BLaER1 treated with 17β-estradiol and CSF1 and Interleukin-3, amounts not matched to agents 10 nM and 100 nM (cell line): ENCODE measurements around the gene RERGL.
A peak's percentile ranks its signal among the peaks of the same experiment; 100 is the strongest.
"Not testable (repeated sequence)": the region's sequence is repeated elsewhere in the genome, so short reads cannot be mapped to it uniquely, and the experiment has no call there.

Experiments
- H3K27ac ChIP-seq, 11 experiments: shearing (Covaris generic); formaldehyde crosslinking; 2 replicates each; pipeline ENCODE4 v1.8.1; 2022
- H3K27me3 ChIP-seq, 11 experiments: shearing (Covaris generic); formaldehyde crosslinking; 2 replicates each; pipeline ENCODE4 v1.8.1; 2022
- H3K36me3 ChIP-seq, 11 experiments: shearing (Covaris generic); formaldehyde crosslinking; 2 replicates each; pipeline ENCODE4 v1.8.1; 2022
- H3K4me1 ChIP-seq, 10 experiments: shearing (Covaris generic); formaldehyde crosslinking; 2 replicates each; pipeline ENCODE4 v1.8.1; 2022
- H3K4me2 ChIP-seq, 11 experiments: shearing (Covaris generic); formaldehyde crosslinking; 2 replicates each; pipeline ENCODE4 v1.8.1; 2022
- H3K4me3 ChIP-seq, 10 experiments: shearing (Covaris generic); formaldehyde crosslinking; 2 replicates each; pipeline ENCODE4 v1.8.1; 2022
- H3K9ac ChIP-seq, 11 experiments: shearing (Covaris generic); formaldehyde crosslinking; 2 replicates each; pipeline ENCODE4 v1.8.1; 2022
- H3K9me3 ChIP-seq, 11 experiments: shearing (Covaris generic); formaldehyde crosslinking; replicated peaks in 1 of 11; 2 replicates each; pipeline ENCODE4 v1.8.1; 2022
- H4K20me1 ChIP-seq, 11 experiments: shearing (Covaris generic); formaldehyde crosslinking; 2 replicates each; pipeline ENCODE4 v1.8.1; 2022
- Cebpa-rat ChIP-seq, 11 experiments: shearing (Covaris generic); IDR thresholded peaks; 2 replicates each; pipeline ENCODE4 v1.8.1; 2022

The RERGL gene

DNA sequence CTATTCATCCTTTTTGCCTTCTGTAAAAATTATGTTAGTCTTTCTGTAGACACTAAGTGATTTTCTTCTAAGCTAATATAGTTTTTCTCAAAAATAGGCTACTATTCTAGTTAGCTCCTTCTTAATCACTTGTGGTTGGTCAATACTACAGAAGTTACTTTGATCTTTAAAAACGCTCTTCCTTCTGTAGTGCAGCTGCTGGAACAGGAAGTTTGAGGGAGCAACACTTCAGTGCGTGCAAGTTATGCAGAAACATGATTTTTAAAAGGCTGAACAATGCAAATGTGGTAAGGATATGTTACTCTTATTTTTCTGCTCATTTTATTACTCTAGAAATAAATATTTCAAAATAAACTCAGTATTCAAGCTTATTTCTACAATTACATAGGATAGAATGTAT lies 11.1 kb upstream of the RERGL start:
- Histone ChIP-seq H3K4me2 (peak overlapping the region; percentile 13 to 82 (median 63); a peak in 19 of 22 replicates), H3K36me3 (peaks cover 0 to 14% (median 0%) of the 10 kb centered on the region in 11 experiments; a peak in 4 of 22 replicates), H3K4me3 (no peak overlapping the region), H3K27me3 (no peaks in the 10 kb centered on the region), H3K4me1 (peaks cover 20 to 42% (median 28%) of the 10 kb centered on the region in 10 experiments), H3K9ac (peak overlapping the region in 1 of 11 experiments; percentile 9; a peak in 1 of 22 replicates), H3K9me3 (peaks cover 11 to 35% (median 28%) of the 10 kb centered on the region in 11 experiments), H4K20me1 (no peaks in the 10 kb centered on the region), H3K27ac (peak overlapping the region in 6 of 11 experiments; percentile 37 to 79 (median 64); a peak in 12 of 22 replicates)
- TF ChIP-seq Cebpa-rat (IDR thresholded peaks at IDR 0.05) = no peak

- H3K27ac ChIP-seq = no peak overlapping the region
- no peaks in the 10 kb centered on the region; a peak in 1 of 22 replicates for H3K9me3 ChIP-seq
- H3K27me3 ChIP-seq = no peaks in the 10 kb centered on the region
- H3K9ac ChIP-seq = no peak overlapping the region
- H3K4me3 ChIP-seq = no peak overlapping the region
- no peaks in the 10 kb centered on the region for H4K20me1 ChIP-seq
- H3K4me2 ChIP-seq = no peak overlapping the region
- no peaks in the 10 kb centered on the region for H3K4me1 ChIP-seq
- no peaks in the 10 kb centered on the region for H3K36me3 ChIP-seq
- no peak for TF ChIP-seq Cebpa-rat (IDR thresholded peaks at IDR 0.05)
Observed at GRCh38 chr12:18084080-18084479, 5.9 kb downstream of the RERGL start.

GRCh38 chr12:18079541-18080246 lies 10.3 kb downstream of the RERGL start:
- no peaks in the 10 kb centered on the region for H3K27me3 ChIP-seq
- no peak for TF ChIP-seq Cebpa-rat (IDR thresholded peaks at IDR 0.05)
- no peak overlapping the region for H3K9ac ChIP-seq
- H4K20me1 ChIP-seq = no peaks in the 10 kb centered on the region
- H3K9me3 ChIP-seq = no peaks in the 10 kb centered on the region; a peak in 1 of 22 replicates
- H3K36me3 ChIP-seq = no peaks in the 10 kb centered on the region
- no peak overlapping the region for H3K27ac ChIP-seq
- H3K4me2 ChIP-seq = no peak overlapping the region
- no peak overlapping the region for H3K4me3 ChIP-seq
- no peaks in the 10 kb centered on the region for H3K4me1 ChIP-seq

DNA sequence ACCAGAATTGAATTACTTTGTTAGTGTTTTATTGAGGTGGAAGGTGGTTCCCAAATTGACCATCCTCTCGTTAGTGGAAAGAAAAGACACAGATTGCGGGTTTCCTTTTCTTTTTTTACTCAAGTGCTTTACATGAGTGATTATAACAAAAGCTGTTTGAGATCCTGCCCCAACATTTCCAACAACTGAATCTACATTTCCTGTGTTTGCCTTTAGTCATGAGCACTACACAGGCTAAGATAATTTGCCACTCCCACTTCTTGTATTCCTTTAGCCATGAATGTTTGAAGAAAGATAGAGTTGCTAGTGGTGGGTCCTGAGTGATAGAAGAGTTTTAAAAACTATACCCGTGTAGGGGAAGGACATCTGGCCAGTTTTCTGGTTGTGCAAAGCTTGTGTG lies 16.0 kb downstream of the RERGL start:
- peak overlapping the region in 6 of 11 experiments; percentile 11 to 62 (median 28); a peak in 8 of 22 replicates for H3K4me2 ChIP-seq

DNA sequence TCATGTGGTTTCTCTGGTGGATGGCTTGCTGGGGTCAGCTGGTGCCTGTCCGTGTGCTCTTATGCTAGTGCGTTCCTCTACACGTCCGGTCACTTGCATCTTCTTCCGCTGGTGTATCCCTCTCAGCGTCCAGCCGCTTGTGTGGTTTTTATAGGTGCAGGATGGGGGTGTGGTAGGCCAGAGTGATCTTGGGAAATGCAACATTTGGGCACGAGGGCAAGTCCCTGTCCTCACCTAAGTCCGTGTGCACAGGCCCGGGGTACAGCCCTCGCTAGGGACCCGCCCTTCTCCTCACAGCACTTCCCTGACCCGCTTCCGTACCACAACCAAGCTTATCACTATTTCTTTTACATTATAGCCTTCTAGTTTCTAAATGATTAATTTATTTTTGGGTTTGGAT lies 17.3 kb downstream of the RERGL start:
- Histone ChIP-seq H3K4me2 (peak overlapping the region in 1 of 11 experiments; percentile 6; a peak in 1 of 22 replicates), H3K36me3 (no peaks in the 10 kb centered on the region), H3K27me3 (no peaks in the 10 kb centered on the region), H3K4me1 (peaks cover 0 to 14% (median 3%) of the 10 kb centered on the region in 10 experiments; a peak in 9 of 20 replicates), H4K20me1 (no peaks in the 10 kb centered on the region), H3K4me3 (no peak overlapping the region), H3K9ac (no peak overlapping the region), H3K9me3 (no peaks in the 10 kb centered on the region; a peak in 1 of 22 replicates), H3K27ac (no peak overlapping the region)
- TF ChIP-seq Cebpa-rat (IDR thresholded peaks at IDR 0.05) = no peak

More for the DNA sequence above, 16.0 kb downstream of the RERGL start:
- TF ChIP-seq Cebpa-rat (IDR thresholded peaks at IDR 0.05) = no peak
- no peak overlapping the region for H3K27ac ChIP-seq
- no peaks in the 10 kb centered on the region for H3K36me3 ChIP-seq
- H3K4me1 ChIP-seq = peaks cover 0 to 14% (median 3%) of the 10 kb centered on the region in 10 experiments; a peak in 9 of 20 replicates
- no peaks in the 10 kb centered on the region; a peak in 1 of 22 replicates for H3K9me3 ChIP-seq
- no peak overlapping the region for H3K4me3 ChIP-seq
- no peaks in the 10 kb centered on the region for H3K27me3 ChIP-seq
- H3K9ac ChIP-seq = no peak overlapping the region
- H4K20me1 ChIP-seq = no peaks in the 10 kb centered on the region

GRCh38 chr12:18071336-18071735 lies 18.7 kb downstream of the RERGL start:
- Histone ChIP-seq H3K4me1 (peaks cover 0 to 14% (median 6%) of the 10 kb centered on the region in 10 experiments; a peak in 10 of 20 replicates), H3K4me3 (no peak overlapping the region), H3K36me3 (no peaks in the 10 kb centered on the region), H3K4me2 (no peak overlapping the region), H3K9ac (no peak overlapping the region), H4K20me1 (no peaks in the 10 kb centered on the region), H3K27me3 (no peaks in the 10 kb centered on the region), H3K9me3 (no peaks in the 10 kb centered on the region; a peak in 1 of 22 replicates), H3K27ac (no peak overlapping the region)
- no peak for TF ChIP-seq Cebpa-rat (IDR thresholded peaks at IDR 0.05)

DNA sequence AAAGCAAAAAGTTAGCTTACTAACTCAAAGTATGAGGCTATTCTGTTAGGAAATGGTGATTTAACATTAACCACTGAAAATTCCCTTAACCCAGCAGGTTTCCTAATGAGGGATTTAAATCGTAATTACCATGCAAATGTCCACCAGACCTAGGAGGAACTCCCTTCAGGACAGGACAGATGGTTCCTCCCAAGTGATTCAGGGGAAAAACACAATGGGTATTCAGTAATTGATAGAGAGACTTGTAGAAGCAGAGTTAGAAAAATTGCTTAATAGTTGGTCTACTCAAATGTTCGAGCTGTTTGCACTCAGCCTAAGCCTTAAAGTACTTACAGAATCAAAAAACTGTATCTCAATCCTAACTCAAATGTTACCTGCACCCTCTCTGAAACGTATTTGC lies 21.6 kb downstream of the RERGL start:
- Histone ChIP-seq H3K4me2 (no peak overlapping the region), H3K27me3 (no peaks in the 10 kb centered on the region), H3K9me3 (peaks cover 0 to 2% (median 0%) of the 10 kb centered on the region in 11 experiments; a peak in 2 of 22 replicates)

DNA sequence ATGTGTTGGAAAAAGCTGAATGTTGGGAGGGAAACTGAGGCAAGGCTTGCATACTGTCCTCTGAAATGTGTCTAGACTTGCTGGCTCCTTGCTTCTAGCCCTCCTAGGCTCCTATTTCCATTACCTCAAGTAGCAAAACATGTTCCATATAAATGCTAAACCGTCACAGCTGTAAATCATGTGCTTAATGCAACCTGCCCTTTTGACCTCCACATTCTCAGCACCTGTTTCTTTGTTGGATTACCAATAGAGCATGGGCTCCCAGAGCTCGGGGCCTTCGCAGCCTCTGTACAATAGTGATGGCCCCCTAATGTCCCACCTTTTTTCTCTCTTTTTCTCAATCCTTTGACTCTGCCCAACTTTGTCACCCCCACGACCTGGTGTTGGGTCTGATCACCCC lies 23.3 kb downstream of the RERGL start:
- Histone ChIP-seq H3K27me3 (no peaks in the 10 kb centered on the region), H3K27ac (no peak overlapping the region), H3K4me3 (no peak overlapping the region), H3K4me2 (no peak overlapping the region), H3K9ac (no peak overlapping the region), H4K20me1 (no peaks in the 10 kb centered on the region), H3K36me3 (no peaks in the 10 kb centered on the region), H3K4me1 (peaks cover 0 to 5% (median 0%) of the 10 kb centered on the region in 10 experiments; a peak in 1 of 20 replicates), H3K9me3 (peaks cover 0 to 16% (median 13%) of the 10 kb centered on the region in 11 experiments; a peak in 15 of 22 replicates)
- no peak for TF ChIP-seq Cebpa-rat (IDR thresholded peaks at IDR 0.05)

More for the DNA sequence above, 21.6 kb downstream of the RERGL start:
- Histone ChIP-seq H4K20me1 (no peaks in the 10 kb centered on the region), H3K9ac (no peak overlapping the region), H3K4me1 (peaks cover 0 to 7% (median 0%) of the 10 kb centered on the region in 10 experiments; a peak in 4 of 20 replicates), H3K27ac (no peak overlapping the region), H3K4me3 (no peak overlapping the region), H3K36me3 (no peaks in the 10 kb centered on the region)
- TF ChIP-seq Cebpa-rat (IDR thresholded peaks at IDR 0.05) = no peak

DNA sequence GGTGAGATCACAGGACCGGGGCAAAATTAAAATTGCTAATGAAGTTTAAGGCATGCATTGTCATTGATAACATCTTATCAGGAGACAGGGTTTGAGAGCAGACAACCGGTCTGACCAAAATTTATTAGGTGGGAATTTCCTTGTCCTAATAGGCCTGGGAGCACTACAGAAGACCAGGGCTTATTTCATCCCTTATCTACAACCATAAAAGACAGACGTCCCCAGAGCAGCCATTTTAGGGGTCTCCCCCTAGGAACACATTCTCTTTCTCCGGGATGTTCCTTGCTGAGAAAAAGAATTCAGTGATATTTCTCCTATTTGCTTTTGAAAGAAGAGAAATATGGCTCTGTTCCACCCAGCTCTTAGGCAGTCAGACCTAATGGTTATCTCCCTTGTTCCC lies 27.1 kb downstream of the RERGL start:
- not testable (repeated sequence) for H3K27ac ChIP-seq, H3K9ac ChIP-seq, H3K4me2 ChIP-seq, H3K36me3 ChIP-seq, H3K4me1 ChIP-seq, H3K4me3 ChIP-seq, H4K20me1 ChIP-seq, H3K27me3 ChIP-seq
- peaks cover 0 to 31% (median 19%) of the 10 kb centered on the region in 11 experiments; a peak in 17 of 22 replicates for H3K9me3 ChIP-seq
